ENCODE measurements around the gene GALC. TPM values are rescaled to one million over a fixed set of nuclear protein-coding genes. Genes with fewer than 3 reads are reported as not detected.

The GALC gene
- total and polyA plus RNA-seq, 2 donors (not counting 3 experiments of a cell fraction or from before 2014, with no cell fraction given), result 12.4 to 14.2 TPM

DNA sequence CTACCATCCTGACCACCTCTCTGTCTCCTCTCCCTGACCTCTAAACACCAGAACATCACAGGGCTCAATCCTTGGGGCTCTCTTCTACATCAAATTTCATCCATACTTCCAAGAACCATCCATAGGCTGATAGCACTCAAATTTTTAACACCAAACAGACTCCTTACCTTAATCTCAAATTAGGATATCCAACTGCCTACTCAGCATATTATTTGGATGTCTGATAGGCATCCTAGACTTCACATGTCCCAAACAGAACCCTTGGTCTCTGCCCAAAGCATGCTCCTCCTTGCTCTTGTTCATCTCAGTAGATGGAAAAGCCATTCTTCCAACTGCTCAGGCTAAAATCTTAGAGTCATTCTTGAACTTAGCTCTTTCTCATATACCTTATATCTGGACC is 91.3 kb downstream of the GALC start:
- Histone ChIP-seq H3K9me1 (replicated peaks; ENCODE audit: control insufficient read depth, extremely low read depth, insufficient read depth, low read length) (no peaks in the 10 kb centered on the region), H3K79me2 (ENCODE audit: control insufficient read depth, insufficient read depth, low read length) (no peaks in the 10 kb centered on the region), H4K20me1 (replicated peaks; ENCODE audit: control insufficient read depth, extremely low read depth, insufficient read depth, low read length) (no peaks in the 10 kb centered on the region), H3K4me1 (ENCODE audit: control insufficient read depth, extremely low read depth, insufficient read depth, low read length) (no peaks in the 10 kb centered on the region), H3K36me3 (ENCODE audit: control insufficient read depth in 2 of 2, extremely low read depth in 1 of 2, insufficient read depth in 2 of 2, low read length in 2 of 2) (no peaks in the 10 kb centered on the region), H2AFZ (ENCODE audit: low read depth, low read length) (no peak overlapping the region), H3K27ac (ENCODE audit: insufficient read depth, low read depth, low read length) (no peak overlapping the region), H3K4me3 (replicated peaks in 1 of 3; ENCODE audit: insufficient read depth in 1 of 3, low read depth in 1 of 3, low read length in 3 of 3) (no peak overlapping the region), H3K9me3 (replicated peaks; ENCODE audit: control insufficient read depth, insufficient read depth, low read length) (no peaks in the 10 kb centered on the region), H3K9ac (replicated peaks; ENCODE audit: extremely low read depth, insufficient read depth, low read length) (no peak overlapping the region), H3K4me2 (ENCODE audit: insufficient read depth, low read length) (no peak overlapping the region), H3K27me3 (ENCODE audit: control insufficient read depth in 2 of 2, insufficient read depth in 2 of 2, low read length in 2 of 2) (peaks cover 0 to 4% of the 10 kb centered on the region in 2 experiments)
- intact Hi-C loops (cut with micrococcal nuclease) (no loop called here), dilution Hi-C loops (cut with MboI; ENCODE audit: extremely low pct_ligation_motif_present, low sequenced_read_pairs) (no loop called here)
- FAIRE-seq (no peak), DNase-seq (ENCODE audit: low read depth, low spot score) (no peak)
- TF ChIP-seq JUN (IDR thresholded peaks at IDR 0.05; ENCODE audit: borderline replicate concordance, insufficient read depth, insufficient read length, low read depth) (no peak), FOS (IDR thresholded peaks at IDR 0.05; ENCODE audit: borderline replicate concordance, insufficient read depth, low read length) (no peak), MYC (IDR thresholded peaks at IDR 0.05; ENCODE audit: low read depth, low read length) (no peak), POLR2A (IDR thresholded peaks at IDR 0.05; ENCODE audit: low read depth, low read length) (no peak), MAX (IDR thresholded peaks at IDR 0.05; ENCODE audit: insufficient read depth, insufficient read length) (no peak)
- TF ChIP-seq, protein P1, sequence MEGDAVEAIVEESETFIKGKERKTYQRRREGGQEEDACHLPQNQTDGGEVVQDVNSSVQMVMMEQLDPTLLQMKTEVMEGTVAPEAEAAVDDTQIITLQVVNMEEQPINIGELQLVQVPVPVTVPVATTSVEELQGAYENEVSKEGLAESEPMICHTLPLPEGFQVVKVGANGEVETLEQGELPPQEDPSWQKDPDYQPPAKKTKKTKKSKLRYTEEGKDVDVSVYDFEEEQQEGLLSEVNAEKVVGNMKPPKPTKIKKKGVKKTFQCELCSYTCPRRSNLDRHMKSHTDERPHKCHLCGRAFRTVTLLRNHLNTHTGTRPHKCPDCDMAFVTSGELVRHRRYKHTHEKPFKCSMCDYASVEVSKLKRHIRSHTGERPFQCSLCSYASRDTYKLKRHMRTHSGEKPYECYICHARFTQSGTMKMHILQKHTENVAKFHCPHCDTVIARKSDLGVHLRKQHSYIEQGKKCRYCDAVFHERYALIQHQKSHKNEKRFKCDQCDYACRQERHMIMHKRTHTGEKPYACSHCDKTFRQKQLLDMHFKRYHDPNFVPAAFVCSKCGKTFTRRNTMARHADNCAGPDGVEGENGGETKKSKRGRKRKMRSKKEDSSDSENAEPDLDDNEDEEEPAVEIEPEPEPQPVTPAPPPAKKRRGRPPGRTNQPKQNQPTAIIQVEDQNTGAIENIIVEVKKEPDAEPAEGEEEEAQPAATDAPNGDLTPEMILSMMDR (IDR thresholded peaks at IDR 0.05; ENCODE audit: extremely low read depth in 1 of 2, insufficient read depth in 1 of 2, low read depth in 1 of 2, low read length in 2 of 2), result no peak
- ChIA-PET CTCF (no interaction called here), POLR2A (no interaction called here)
- no TSS peak for BruUV-seq (replicated peaks)

DNA sequence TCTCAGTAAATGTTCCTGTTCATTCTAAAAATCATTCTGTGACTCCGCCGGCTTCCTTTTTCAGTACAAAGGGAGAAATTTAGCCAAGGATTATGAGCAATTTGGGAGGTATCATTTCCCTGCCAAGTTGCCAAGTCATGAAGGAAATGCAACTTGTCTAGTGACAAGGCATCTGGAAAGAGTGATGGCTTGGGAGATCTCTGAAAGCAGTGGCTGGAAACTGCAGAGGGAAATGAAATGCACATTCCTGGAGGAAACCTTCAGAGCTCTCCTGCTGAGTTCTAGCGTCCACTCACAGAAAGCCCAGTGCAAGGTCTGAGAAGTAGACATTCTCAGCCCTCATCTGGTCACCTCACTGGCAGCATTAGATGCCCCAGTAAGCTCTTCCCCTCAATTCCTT is 91.7 kb downstream of the GALC start:
- H2AFZ ChIP-seq (ENCODE audit: low read depth, low read length), result no peak overlapping the region
- DNase-seq (ENCODE audit: low read depth, low spot score), result no peak
- no peak overlapping the region for H3K4me2 ChIP-seq (ENCODE audit: insufficient read depth, low read length)
- POLR2A ChIA-PET, result no interaction called here
- dilution Hi-C loops (cut with MboI; ENCODE audit: extremely low pct_ligation_motif_present, low sequenced_read_pairs) (no loop called here), intact Hi-C loops (cut with micrococcal nuclease) (no loop called here)
- H3K9me1 ChIP-seq (replicated peaks; ENCODE audit: control insufficient read depth, extremely low read depth, insufficient read depth, low read length), result no peaks in the 10 kb centered on the region
- peaks cover 0 to 4% of the 10 kb centered on the region in 2 experiments for H3K27me3 ChIP-seq (ENCODE audit: control insufficient read depth in 2 of 2, insufficient read depth in 2 of 2, low read length in 2 of 2)
- H3K9me3 ChIP-seq (replicated peaks; ENCODE audit: control insufficient read depth, insufficient read depth, low read length), result no peaks in the 10 kb centered on the region
- H3K4me3 ChIP-seq (replicated peaks in 1 of 3; ENCODE audit: insufficient read depth in 1 of 3, low read depth in 1 of 3, low read length in 3 of 3), result no peak overlapping the region
- no TSS peak for BruUV-seq (replicated peaks)
- no peaks in the 10 kb centered on the region for H3K4me1 ChIP-seq (ENCODE audit: control insufficient read depth, extremely low read depth, insufficient read depth, low read length)
- no peak overlapping the region for H3K9ac ChIP-seq (replicated peaks; ENCODE audit: extremely low read depth, insufficient read depth, low read length)
- FAIRE-seq, result no peak
- no peaks in the 10 kb centered on the region for H3K79me2 ChIP-seq (ENCODE audit: control insufficient read depth, insufficient read depth, low read length)
- TF ChIP-seq, protein P1 (IDR thresholded peaks at IDR 0.05; ENCODE audit: extremely low read depth in 1 of 2, insufficient read depth in 1 of 2, low read depth in 1 of 2, low read length in 2 of 2), result no peak
- TF ChIP-seq JUN (IDR thresholded peaks at IDR 0.05; ENCODE audit: borderline replicate concordance, insufficient read depth, insufficient read length, low read depth), result no peak
- no peak for TF ChIP-seq POLR2A (IDR thresholded peaks at IDR 0.05; ENCODE audit: low read depth, low read length)
- no peak for TF ChIP-seq MYC (IDR thresholded peaks at IDR 0.05; ENCODE audit: low read depth, low read length)
- TF ChIP-seq FOS (IDR thresholded peaks at IDR 0.05; ENCODE audit: borderline replicate concordance, insufficient read depth, low read length), result no peak
- TF ChIP-seq EZH2 (IDR thresholded peaks at IDR 0.05; ENCODE audit: borderline replicate concordance, low read depth, low read length, severe bottlenecking), result no peak
- no peak for TF ChIP-seq MAX (IDR thresholded peaks at IDR 0.05; ENCODE audit: insufficient read depth, insufficient read length)
- no peak overlapping the region for H3K27ac ChIP-seq (ENCODE audit: insufficient read depth, low read depth, low read length)
- H3K36me3 ChIP-seq (ENCODE audit: control insufficient read depth in 2 of 2, extremely low read depth in 1 of 2, insufficient read depth in 2 of 2, low read length in 2 of 2), result no peaks in the 10 kb centered on the region
- CTCF ChIA-PET, result no interaction called here
- no peaks in the 10 kb centered on the region for H4K20me1 ChIP-seq (replicated peaks; ENCODE audit: control insufficient read depth, extremely low read depth, insufficient read depth, low read length)

Measured in endothelial cell of umbilical vein (primary cell).